ENCODE results near the gene ZSCAN5B.
"Not testable (repeated sequence)": the region's sequence is repeated elsewhere in the genome, so short reads cannot be mapped to it uniquely, and the experiment has no call there.

ZSCAN5B gene, protein sequence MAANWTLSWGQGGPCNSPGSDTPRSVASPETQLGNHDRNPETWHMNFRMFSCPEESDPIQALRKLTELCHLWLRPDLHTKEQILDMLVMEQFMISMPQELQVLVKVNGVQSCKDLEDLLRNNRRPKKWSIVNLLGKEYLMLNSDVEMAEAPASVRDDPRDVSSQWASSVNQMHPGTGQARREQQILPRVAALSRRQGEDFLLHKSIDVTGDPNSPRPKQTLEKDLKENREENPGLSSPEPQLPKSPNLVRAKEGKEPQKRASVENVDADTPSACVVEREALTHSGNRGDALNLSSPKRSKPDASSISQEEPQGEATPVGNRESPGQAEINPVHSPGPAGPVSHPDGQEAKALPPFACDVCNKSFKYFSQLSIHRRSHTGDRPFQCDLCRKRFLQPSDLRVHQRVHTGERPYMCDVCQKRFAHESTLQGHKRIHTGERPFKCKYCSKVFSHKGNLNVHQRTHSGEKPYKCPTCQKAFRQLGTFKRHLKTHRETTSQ

DNA sequence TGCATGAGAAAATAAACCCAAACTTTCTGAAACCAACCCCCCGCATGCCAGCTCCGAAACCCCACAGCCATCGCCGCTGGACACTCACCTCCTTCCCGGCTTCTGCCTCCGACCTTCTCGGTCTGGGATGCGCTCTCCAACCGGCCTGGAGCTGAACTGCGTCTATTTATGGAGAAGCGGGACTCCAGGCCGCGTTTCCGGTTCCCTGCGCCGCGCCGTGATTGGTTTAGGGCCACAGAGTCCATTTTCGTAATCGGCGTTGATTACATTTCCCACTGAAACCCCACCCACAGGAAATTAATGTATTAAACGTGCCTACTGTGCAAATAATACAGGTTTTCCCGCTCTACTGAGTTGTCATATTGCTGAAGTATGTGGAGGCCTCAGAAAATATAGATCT lies at the start of gene ZSCAN5B:
Gene ZSCAN5B (minus strand): TSS at position 138 of the 400 bp plus-strand sequence. CDS start 4,731 bp downstream, outside the sequence.
- not testable (repeated sequence) for H3K4me3 ChIP-seq (ENCODE audit: low read depth, low read length)

GRCh38 chr19:56245764-56246163 lies 48.2 kb upstream of the ZSCAN5B start:
- not testable (repeated sequence) for H3K4me3 ChIP-seq (ENCODE audit: low read depth, low read length)

- TF ChIP-seq, protein P1, sequence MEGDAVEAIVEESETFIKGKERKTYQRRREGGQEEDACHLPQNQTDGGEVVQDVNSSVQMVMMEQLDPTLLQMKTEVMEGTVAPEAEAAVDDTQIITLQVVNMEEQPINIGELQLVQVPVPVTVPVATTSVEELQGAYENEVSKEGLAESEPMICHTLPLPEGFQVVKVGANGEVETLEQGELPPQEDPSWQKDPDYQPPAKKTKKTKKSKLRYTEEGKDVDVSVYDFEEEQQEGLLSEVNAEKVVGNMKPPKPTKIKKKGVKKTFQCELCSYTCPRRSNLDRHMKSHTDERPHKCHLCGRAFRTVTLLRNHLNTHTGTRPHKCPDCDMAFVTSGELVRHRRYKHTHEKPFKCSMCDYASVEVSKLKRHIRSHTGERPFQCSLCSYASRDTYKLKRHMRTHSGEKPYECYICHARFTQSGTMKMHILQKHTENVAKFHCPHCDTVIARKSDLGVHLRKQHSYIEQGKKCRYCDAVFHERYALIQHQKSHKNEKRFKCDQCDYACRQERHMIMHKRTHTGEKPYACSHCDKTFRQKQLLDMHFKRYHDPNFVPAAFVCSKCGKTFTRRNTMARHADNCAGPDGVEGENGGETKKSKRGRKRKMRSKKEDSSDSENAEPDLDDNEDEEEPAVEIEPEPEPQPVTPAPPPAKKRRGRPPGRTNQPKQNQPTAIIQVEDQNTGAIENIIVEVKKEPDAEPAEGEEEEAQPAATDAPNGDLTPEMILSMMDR (IDR thresholded peaks at IDR 0.05; ENCODE audit: borderline replicate concordance, insufficient read depth, low read depth, low read length) = no peak
Measured at GRCh38 chr19:56245121-56245740, 47.6 kb upstream of the ZSCAN5B start.

DNA sequence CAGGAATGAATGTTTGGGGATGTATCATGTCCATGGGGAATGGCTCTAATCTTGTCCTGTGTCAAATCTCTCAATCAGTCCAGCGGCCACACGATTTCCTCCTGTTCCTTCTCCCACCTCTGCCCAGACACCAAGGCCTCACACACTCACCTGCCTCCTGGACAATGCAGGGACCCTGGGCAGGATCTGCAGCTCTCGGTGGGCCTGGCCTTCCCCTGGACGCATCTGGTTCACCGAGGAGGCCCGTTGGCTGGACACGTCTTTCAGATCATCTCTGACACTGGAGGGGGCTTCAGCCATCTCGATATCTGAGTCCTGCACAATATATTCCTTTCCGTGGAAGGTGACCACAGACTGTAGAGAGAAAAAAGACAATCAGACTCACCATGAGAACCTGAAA lies 25.9 kb upstream of the ZSCAN5B start:
- H3K4me3 ChIP-seq (ENCODE audit: low read depth, low read length) = no peak overlapping the region
- TF ChIP-seq, protein P1 (IDR thresholded peaks at IDR 0.05; ENCODE audit: borderline replicate concordance, insufficient read depth, low read depth, low read length) = no peak

More at GRCh38 chr19:56245121-56245740, 47.6 kb upstream of the ZSCAN5B start:
- no peak overlapping the region for H3K4me3 ChIP-seq (ENCODE audit: low read depth, low read length)

- H3K4me3 ChIP-seq (ENCODE audit: low read depth, low read length) = no peak overlapping the region
- TF ChIP-seq, protein P1 (IDR thresholded peaks at IDR 0.05; ENCODE audit: borderline replicate concordance, insufficient read depth, low read depth, low read length) = no peak
Measured at GRCh38 chr19:56222901-56223300, 25.3 kb upstream of the ZSCAN5B start.

GRCh38 chr19:56221851-56222250 lies 24.3 kb upstream of the ZSCAN5B start:
- TF ChIP-seq, protein P1 (IDR thresholded peaks at IDR 0.05; ENCODE audit: borderline replicate concordance, insufficient read depth, low read depth, low read length) = no peak
- H3K4me3 ChIP-seq (ENCODE audit: low read depth, low read length) = no peak overlapping the region

- not testable (repeated sequence) for H3K4me3 ChIP-seq (ENCODE audit: low read depth, low read length)
Measured at GRCh38 chr19:56221442-56221841, 23.9 kb upstream of the ZSCAN5B start.

DNA sequence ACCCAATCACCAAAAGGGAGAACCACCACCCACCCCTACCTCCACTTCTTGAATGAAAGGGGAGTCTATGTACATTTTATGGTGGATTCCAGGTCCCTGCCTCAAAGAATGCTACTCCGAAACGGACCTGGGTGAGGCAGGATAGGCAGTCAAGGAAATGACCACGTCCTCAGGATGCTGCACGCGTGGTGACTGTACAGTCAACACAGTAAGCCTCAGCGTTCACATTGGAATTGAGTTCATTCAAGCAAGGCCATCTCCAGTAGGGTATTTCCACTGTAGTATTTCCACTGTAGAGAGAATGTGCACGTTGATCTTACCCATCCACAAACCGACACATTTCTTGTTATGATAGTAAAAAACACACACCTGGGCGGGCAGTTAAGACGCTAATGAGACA lies 21.4 kb upstream of the ZSCAN5B start:
- no peak overlapping the region for H3K4me3 ChIP-seq (ENCODE audit: low read depth, low read length)
- TF ChIP-seq, protein P1 (IDR thresholded peaks at IDR 0.05; ENCODE audit: borderline replicate concordance, insufficient read depth, low read depth, low read length) = no peak
